Measurements from ENCODE around the gene DNAJC5. TPM values are rescaled to one million over a fixed set of nuclear protein-coding genes. Genes with fewer than 3 reads are reported as not detected.
A peak's percentile ranks its signal among the peaks of the same experiment; 100 is the strongest.

The DNAJC5 gene
- total RNA-seq, 2 experiments from 2014 or later = 58.6 to 59.7 TPM

DNA sequence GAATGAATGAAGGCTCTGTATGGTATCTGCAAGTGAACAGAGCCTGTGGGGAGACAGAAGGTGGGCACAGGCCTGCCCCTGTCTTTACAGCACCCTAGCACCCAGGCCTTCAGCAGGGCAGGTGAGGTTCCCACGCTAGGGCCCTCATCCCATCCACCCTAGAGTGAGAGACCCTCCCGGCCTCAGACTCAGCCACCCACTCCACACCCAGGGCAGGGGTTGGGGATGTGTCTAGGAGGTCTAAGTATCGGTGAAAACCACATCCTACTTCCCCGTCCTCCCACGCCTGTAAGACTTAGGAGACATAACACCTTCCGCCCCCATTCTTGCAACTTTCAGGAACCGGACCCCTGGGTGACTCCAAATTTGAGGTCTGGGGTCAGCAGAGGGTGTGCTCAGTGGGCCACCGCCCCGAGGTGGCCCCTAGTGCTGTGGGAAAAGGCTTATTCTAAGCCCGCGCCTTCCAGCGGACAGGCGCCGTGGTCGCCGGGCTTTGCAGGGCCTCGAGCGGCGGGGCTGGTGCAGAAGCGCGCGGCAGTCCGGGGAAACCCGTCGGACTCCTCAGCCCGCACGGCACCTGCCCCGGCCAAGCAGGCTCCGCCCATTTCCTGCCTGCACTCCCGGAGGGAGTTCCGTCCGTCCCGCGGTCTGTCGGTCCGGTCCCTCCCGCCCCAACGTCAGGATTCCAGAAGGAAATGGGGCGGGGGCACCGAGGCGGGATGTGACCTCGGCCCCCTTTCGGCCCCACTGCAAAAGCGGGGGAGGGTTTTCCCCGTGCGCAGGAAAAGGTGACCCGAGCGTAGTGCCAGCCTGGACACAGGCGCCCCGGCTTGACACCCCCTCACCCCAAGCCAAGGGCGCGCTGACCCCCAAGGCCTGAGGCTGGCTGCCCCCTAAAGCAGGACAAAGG, 83.6 kb downstream of the DNAJC5 start:
- Mint-ChIP-seq H3K4me3 (peak overlapping the region; percentile 73), H3K9me3 (no peaks in the 10 kb centered on the region), H3K4me1 (peaks cover 65% of the 10 kb centered on the region), H3K27me3 (no peaks in the 10 kb centered on the region), H3K27ac (peak overlapping the region; percentile 92), H3K36me3 (ENCODE audit: low read depth) (peaks cover 28% of the 10 kb centered on the region)
- peak; percentile 68 for DNase-seq
- CTCF ChIA-PET = interaction anchor here (1.2 to 4.1 kb wide), 9 partner anchors 11 to 441 kb away, joined by 3 to 117 read pairs (median 10); partner anchors contain the start of genes ARFRP1, C20orf204, OPRL1 and PTK6
- POLR2A ChIA-PET = interaction anchor here (0.8 to 4.3 kb wide), 15 partner anchors 10 to 441 kb away, joined by 3 to 83 read pairs (median 5); partner anchors contain the start of genes C20orf204, GMEB2, TCEA2 and TPD52L2

DNA sequence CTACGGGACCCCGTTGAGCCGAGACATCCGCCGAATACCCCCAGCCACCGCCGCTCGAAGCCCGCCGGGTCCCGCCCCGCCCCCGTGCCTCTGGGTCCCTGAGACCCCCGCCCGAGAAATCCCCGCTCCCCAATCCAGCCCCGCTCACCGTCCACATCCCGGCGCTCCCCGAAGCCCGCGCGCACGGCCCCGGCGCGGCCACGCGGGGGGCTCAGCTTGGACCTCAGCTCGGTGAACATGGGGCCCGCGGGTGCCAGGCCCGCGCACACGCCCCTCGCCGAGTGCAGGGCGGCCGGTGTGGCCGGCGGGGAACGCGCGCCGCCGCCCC, 84.3 kb downstream of the DNAJC5 start:
- Mint-ChIP-seq H3K4me1 (peaks cover 62% of the 10 kb centered on the region), H3K27me3 (no peaks in the 10 kb centered on the region), H3K27ac (peak overlapping the region; percentile 92), H3K36me3 (ENCODE audit: low read depth) (peaks cover 25% of the 10 kb centered on the region), H3K4me3 (peak overlapping the region; percentile 73), H3K9me3 (no peaks in the 10 kb centered on the region)
- POLR2A ChIA-PET = interaction anchor here (0.8 to 4.3 kb wide), 11 partner anchors 10 to 441 kb away, joined by 3 to 83 read pairs (median 8); partner anchors contain the start of genes C20orf204, GMEB2, OPRL1 and RGS19
- DNase-seq = no peak
- CTCF ChIA-PET = interaction anchor here (1.2 to 4.1 kb wide), 10 partner anchors 10 to 441 kb away, joined by 3 to 117 read pairs (median 10); partner anchors contain the start of genes ARFRP1, C20orf204, OPRL1 and PTK6

- CTCF ChIA-PET = interaction anchor here (0.7 to 4.1 kb wide), 27 partner anchors 10 to 483 kb away, joined by 3 to 117 read pairs (median 4); partner anchors contain the start of genes ARFRP1, C20orf204, OPRL1 and PPDPF
- POLR2A ChIA-PET = interaction anchor here (0.7 to 4.3 kb wide), 21 partner anchors 9 to 459 kb away, joined by 3 to 83 read pairs (median 6); partner anchors contain the start of genes C20orf204, GMEB2, LIME1 and OPRL1
- Mint-ChIP-seq H3K27ac (peak within 1 kb of the TSS; percentile 97), H3K4me3 (peak within 1 kb of the TSS; percentile 87), H3K27me3 (no peaks in the 10 kb centered on the region), H3K36me3 (ENCODE audit: low read depth) (peaks cover 28% of the 10 kb centered on the region), H3K9me3 (no peaks in the 10 kb centered on the region), H3K4me1 (peaks cover 65% of the 10 kb centered on the region)
- peak; percentile 61 for DNase-seq
These were observed 84.8 kb downstream of the DNAJC5 start, which contains the start of gene SAMD10 for GRCh38 chr20:63979557-63980316. Gene SAMD10 (minus strand): TSS chr20:63979642. CDS start chr20:63979467, 175 bp downstream.

DNA sequence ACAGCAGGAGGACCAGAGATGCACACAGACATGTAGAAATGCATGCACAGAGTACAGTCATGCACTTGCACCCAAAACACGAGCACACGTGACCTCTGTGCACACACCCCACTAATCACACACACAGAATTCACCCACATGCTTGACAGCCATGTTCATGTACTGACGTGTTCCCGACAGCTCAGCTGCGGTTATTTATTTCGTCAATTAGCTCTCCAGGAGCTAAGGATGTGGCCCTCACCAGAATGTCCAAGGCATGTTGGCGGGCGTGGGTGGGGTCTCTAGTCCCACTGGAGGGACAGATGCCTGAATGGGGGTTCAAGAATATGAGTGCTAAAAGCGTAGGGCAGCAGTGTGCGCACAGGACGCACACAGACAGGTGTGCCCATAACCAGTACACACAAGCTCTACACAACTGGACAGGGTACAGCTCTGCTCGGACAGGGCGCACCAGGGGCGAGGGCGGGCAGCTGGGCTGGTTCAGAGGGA, 85.4 kb downstream of the DNAJC5 start:
- peaks cover 63% of the 10 kb centered on the region for H3K4me1 Mint-ChIP-seq
- H3K27me3 Mint-ChIP-seq = no peaks in the 10 kb centered on the region
- peak overlapping the region; percentile 97 for H3K27ac Mint-ChIP-seq
- POLR2A ChIA-PET = interaction anchor here (0.7 to 4.3 kb wide), 19 partner anchors 9 to 459 kb away, joined by 3 to 83 read pairs (median 6); partner anchors contain the start of genes C20orf204, GMEB2, LIME1 and OPRL1
- CTCF ChIA-PET = interaction anchor here (0.6 to 4.1 kb wide), 34 partner anchors 9 to 484 kb away, joined by 3 to 117 read pairs (median 4); partner anchors contain the start of genes ARFRP1, C20orf204, OPRL1 and PPDPF
- DNase-seq = peak; percentile 60
- no peaks in the 10 kb centered on the region for H3K9me3 Mint-ChIP-seq
- H3K4me3 Mint-ChIP-seq = peak overlapping the region; percentile 87
- H3K36me3 Mint-ChIP-seq (ENCODE audit: low read depth) = peaks cover 28% of the 10 kb centered on the region

GRCh38 chr20:63980806-63981728, 86.1 kb downstream of the DNAJC5 start, which contains the start of gene PRPF6:
Gene PRPF6 (plus strand): TSS chr20:63981132. CDS start chr20:63981246, 114 bp downstream.
- peaks cover 61% of the 10 kb centered on the region for H3K4me1 Mint-ChIP-seq
- H3K36me3 Mint-ChIP-seq (ENCODE audit: low read depth) = peaks cover 32% of the 10 kb centered on the region
- H3K9me3 Mint-ChIP-seq = no peaks in the 10 kb centered on the region
- H3K27ac Mint-ChIP-seq = peak within 1 kb of the TSS; percentile 97
- CTCF ChIA-PET = interaction anchor here (0.5 to 4.1 kb wide), 33 partner anchors 8 to 485 kb away, joined by 3 to 117 read pairs (median 4); partner anchors contain the start of genes ARFRP1, C20orf204, OPRL1 and PPDPF
- H3K4me3 Mint-ChIP-seq = peak within 1 kb of the TSS; percentile 87
- POLR2A ChIA-PET = interaction anchor here (0.7 to 4.3 kb wide), 20 partner anchors 8 to 460 kb away, joined by 3 to 83 read pairs (median 6); partner anchors contain the start of genes C20orf204, GMEB2, LIME1 and OPRL1
- H3K27me3 Mint-ChIP-seq = no peaks in the 10 kb centered on the region
- DNase-seq = peak; percentile 97

GRCh38 chr20:63982937-63983336, 88.0 kb downstream of the DNAJC5 start:
- H3K9me3 Mint-ChIP-seq = no peaks in the 10 kb centered on the region
- no peak for DNase-seq
- H3K27me3 Mint-ChIP-seq = no peaks in the 10 kb centered on the region
- CTCF ChIA-PET = interaction anchor here (4.1 kb wide), 1 partner anchor 56 kb away, joined by 117 read pairs; the partner anchor contains the start of gene C20orf204
- POLR2A ChIA-PET = interaction anchor here (0.6 to 4.3 kb wide), 3 partner anchors 56 to 118 kb away, joined by 3 to 83 read pairs (median 24); partner anchors contain the start of genes C20orf204 and TPD52L2
- no peak overlapping the region for H3K27ac Mint-ChIP-seq
- H3K4me1 Mint-ChIP-seq = peaks cover 42% of the 10 kb centered on the region
- peak overlapping the region; percentile 19 for H3K4me3 Mint-ChIP-seq
- peaks cover 32% of the 10 kb centered on the region for H3K36me3 Mint-ChIP-seq (ENCODE audit: low read depth)

Other genes with a start within 250 kb of the DNAJC5 start
- 10 to 100 TPM; 20.9 to 23.8 TPM for gene STMN3, start 241.7 kb upstream of the DNAJC5 start, total RNA-seq
- 10 to 100 TPM; 29.2 to 30.0 TPM for gene RTEL1, start 236.8 kb upstream of the DNAJC5 start, total RNA-seq
- gene TNFRSF6B, start 198.5 kb upstream of the DNAJC5 start, total RNA-seq = not detected
- 10 to 100 TPM; 52.9 to 53.4 TPM for gene ARFRP1, start 187.2 kb upstream of the DNAJC5 start, total RNA-seq
- 10 to 100 TPM; 41.6 to 42.8 TPM for gene ZGPAT, start 187.1 kb upstream of the DNAJC5 start, total RNA-seq
- 100 to 1,000 TPM; 181 to 186 TPM for gene LIME1, start 158.5 kb upstream of the DNAJC5 start, total RNA-seq
- 10 to 100 TPM; 88.3 to 90.4 TPM for gene SLC2A4RG, start 155.3 kb upstream of the DNAJC5 start, total RNA-seq
- gene ZBTB46, start 63.9 kb upstream of the DNAJC5 start, total RNA-seq = under 1 TPM; 0.53 to 0.65 TPM
- gene ABHD16B, start 33.6 kb upstream of the DNAJC5 start, total RNA-seq = not detected
- 10 to 100 TPM; 48.2 to 48.7 TPM for gene TPD52L2, start 29.9 kb upstream of the DNAJC5 start, total RNA-seq
- gene UCKL1, start 61.3 kb downstream of the DNAJC5 start, total RNA-seq = 10 to 100 TPM; 36.3 to 36.6 TPM
- 10 to 100 TPM; 16.5 to 16.7 TPM for gene ZNF512B, start 74.8 kb downstream of the DNAJC5 start, total RNA-seq
- gene SAMD10, start 84.5 kb downstream of the DNAJC5 start, total RNA-seq = 10 to 100 TPM; 18.3 to 21.0 TPM
- gene PRPF6, start 86.0 kb downstream of the DNAJC5 start, total RNA-seq = 10 to 100 TPM; 58.4 to 60.4 TPM
- gene C20orf204, start 141.1 kb downstream of the DNAJC5 start, total RNA-seq = 1 to 10 TPM; 6.9 to 7.2 TPM
- under 1 TPM; 0.25 TPM for gene SOX18, start 154.5 kb downstream of the DNAJC5 start, total RNA-seq
- 10 to 100 TPM; 66.3 to 74.1 TPM for gene TCEA2, start 168.1 kb downstream of the DNAJC5 start, total RNA-seq
- gene RGS19, start 184.4 kb downstream of the DNAJC5 start, total RNA-seq = 100 to 1,000 TPM; 119 to 122 TPM
- 1 to 10 TPM; 1.2 to 1.6 TPM for gene OPRL1, start 185.0 kb downstream of the DNAJC5 start, total RNA-seq
- gene LKAAEAR1, start 189.3 kb downstream of the DNAJC5 start, total RNA-seq = under 1 TPM in 1 of 2 experiments, not detected in 1; 0.38 TPM
- gene NPBWR2, start 212.4 kb downstream of the DNAJC5 start, total RNA-seq = not detected

Measured in activated CD4-positive, alpha-beta memory T cell treated with anti-CD3 and anti-CD28 coated beads, Interleukin-2, amount 10 ng/mL, durations not matched to agents 7 days and 5 days (primary cell).